Glutamatergic neuron (in vitro differentiated cells): ENCODE results near the gene C1QTNF4. TPM values are rescaled to one million over a fixed set of nuclear protein-coding genes. Genes with fewer than 3 reads are reported as not detected.

Source experiments
- DNase-seq: peaks from one replicate; pipeline ENCODE4 v3.0.0; 2022
- H3K27ac Mint-ChIP-seq: one replicate; pipeline ENCODE4 v1.8.0; 2020; ENCODE audit warnings: mild to moderate bottlenecking, mixed read lengths, inconsistent platforms; ENCODE audit not compliant: unreplicated experiment
- H3K27me3 Mint-ChIP-seq: one replicate; pipeline ENCODE4 v1.8.0; 2020; ENCODE audit warnings: mild to moderate bottlenecking, moderate library complexity, mixed read lengths, inconsistent platforms; ENCODE audit not compliant: unreplicated experiment
- H3K36me3 Mint-ChIP-seq: one replicate; pipeline ENCODE4 v1.8.0; 2020; ENCODE audit warnings: mild to moderate bottlenecking, mixed read lengths, inconsistent platforms; ENCODE audit not compliant: unreplicated experiment
- H3K4me1 Mint-ChIP-seq: one replicate; pipeline ENCODE4 v1.8.0; 2020; ENCODE audit warnings: mild to moderate bottlenecking, low read depth, mixed read lengths, inconsistent platforms; ENCODE audit not compliant: unreplicated experiment
- H3K4me3 Mint-ChIP-seq: one replicate; pipeline ENCODE4 v1.8.0; 2020; ENCODE audit warnings: mild to moderate bottlenecking, mixed read lengths, inconsistent platforms; ENCODE audit not compliant: unreplicated experiment
- H3K9me3 Mint-ChIP-seq: one replicate; pipeline ENCODE4 v1.8.0; 2020; ENCODE audit warnings: mild to moderate bottlenecking, moderate library complexity, mixed read lengths, inconsistent platforms; ENCODE audit not compliant: unreplicated experiment
- total RNA-seq: library from RNA; stranded (reverse); fragmentation: NEBNext Ultra II Directional; extraction: Animal tissue kit (Norgen Biotek cat#: 25700); gene quantifications from one replicate; pipeline ENCODE4 v1.2.1, GENCODE V29; 2021; ENCODE audit not compliant: unreplicated experiment
- TF ChIP-seq, protein P1 (sequence below): fragments of 200-600 bp; sonication (generic); IDR thresholded peaks from one replicate; pipeline ENCODE4 v1.5.0; 2021; ENCODE audit not compliant: partially characterized antibody, unreplicated experiment

The C1QTNF4 gene
- total RNA-seq, 1 donor from 2014 or later = 7.0 TPM

DNA sequence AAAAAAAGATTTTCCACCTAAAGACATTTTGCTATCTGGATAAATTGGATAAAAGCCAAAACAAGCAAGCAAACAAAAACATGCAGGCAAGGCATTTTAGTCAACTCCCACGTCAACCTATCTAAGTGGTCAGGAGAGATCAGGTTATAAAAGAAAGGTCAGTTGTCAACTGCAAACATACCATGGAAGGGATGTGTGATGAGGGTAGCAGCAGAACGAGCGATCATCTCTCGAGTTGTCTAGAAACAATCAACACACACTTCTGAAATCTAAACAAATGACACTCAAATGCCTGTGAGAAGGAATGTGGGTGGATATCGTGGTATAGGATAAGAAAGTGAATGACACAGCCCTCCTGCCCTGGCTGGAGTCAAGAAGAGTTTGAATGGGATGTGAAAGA is 37.3 kb upstream of the C1QTNF4 start:
- peaks cover 2% of the 10 kb centered on the region for H3K27me3 Mint-ChIP-seq
- peaks cover 5% of the 10 kb centered on the region for H3K36me3 Mint-ChIP-seq
- H3K4me3 Mint-ChIP-seq = no peak overlapping the region
- no peak overlapping the region for H3K27ac Mint-ChIP-seq
- TF ChIP-seq, protein P1, sequence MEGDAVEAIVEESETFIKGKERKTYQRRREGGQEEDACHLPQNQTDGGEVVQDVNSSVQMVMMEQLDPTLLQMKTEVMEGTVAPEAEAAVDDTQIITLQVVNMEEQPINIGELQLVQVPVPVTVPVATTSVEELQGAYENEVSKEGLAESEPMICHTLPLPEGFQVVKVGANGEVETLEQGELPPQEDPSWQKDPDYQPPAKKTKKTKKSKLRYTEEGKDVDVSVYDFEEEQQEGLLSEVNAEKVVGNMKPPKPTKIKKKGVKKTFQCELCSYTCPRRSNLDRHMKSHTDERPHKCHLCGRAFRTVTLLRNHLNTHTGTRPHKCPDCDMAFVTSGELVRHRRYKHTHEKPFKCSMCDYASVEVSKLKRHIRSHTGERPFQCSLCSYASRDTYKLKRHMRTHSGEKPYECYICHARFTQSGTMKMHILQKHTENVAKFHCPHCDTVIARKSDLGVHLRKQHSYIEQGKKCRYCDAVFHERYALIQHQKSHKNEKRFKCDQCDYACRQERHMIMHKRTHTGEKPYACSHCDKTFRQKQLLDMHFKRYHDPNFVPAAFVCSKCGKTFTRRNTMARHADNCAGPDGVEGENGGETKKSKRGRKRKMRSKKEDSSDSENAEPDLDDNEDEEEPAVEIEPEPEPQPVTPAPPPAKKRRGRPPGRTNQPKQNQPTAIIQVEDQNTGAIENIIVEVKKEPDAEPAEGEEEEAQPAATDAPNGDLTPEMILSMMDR = no peak
- H3K4me1 Mint-ChIP-seq = no peaks in the 10 kb centered on the region
- no peaks in the 10 kb centered on the region for H3K9me3 Mint-ChIP-seq
- no peak for DNase-seq

DNA sequence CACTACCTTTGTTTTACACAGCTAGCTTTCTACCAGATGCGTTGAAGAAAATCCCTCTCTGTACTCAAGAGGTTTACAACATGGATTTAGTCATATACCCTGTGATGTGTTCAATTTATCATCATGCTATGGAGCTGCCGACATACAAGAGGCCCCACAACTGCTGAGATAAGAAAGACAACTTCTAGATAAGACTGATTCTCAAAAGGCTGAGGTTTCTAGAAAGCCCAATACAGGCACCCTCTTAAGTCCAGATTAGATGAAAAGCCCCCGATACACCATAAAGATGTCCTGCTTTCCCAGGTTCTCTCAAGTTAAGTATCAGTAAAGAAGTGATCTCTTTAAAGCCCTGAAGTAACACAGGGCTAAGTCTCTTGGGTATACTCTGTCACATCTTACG is 33.8 kb upstream of the C1QTNF4 start:
- H3K27me3 Mint-ChIP-seq = peaks cover 2% of the 10 kb centered on the region
- H3K4me1 Mint-ChIP-seq = no peaks in the 10 kb centered on the region
- H3K9me3 Mint-ChIP-seq = no peaks in the 10 kb centered on the region
- no peaks in the 10 kb centered on the region for H3K36me3 Mint-ChIP-seq
- no peak overlapping the region for H3K4me3 Mint-ChIP-seq
- no peak for DNase-seq
- H3K27ac Mint-ChIP-seq = no peak overlapping the region
- TF ChIP-seq, protein P1 = no peak

GRCh38 chr11:47626234-47626633 is 32.0 kb upstream of the C1QTNF4 start:
- H3K4me3 Mint-ChIP-seq = no peak overlapping the region
- no peaks in the 10 kb centered on the region for H3K36me3 Mint-ChIP-seq
- no peak overlapping the region for H3K27ac Mint-ChIP-seq
- TF ChIP-seq, protein P1 = no peak
- H3K27me3 Mint-ChIP-seq = peaks cover 2% of the 10 kb centered on the region
- DNase-seq = no peak
- no peaks in the 10 kb centered on the region for H3K4me1 Mint-ChIP-seq
- H3K9me3 Mint-ChIP-seq = no peaks in the 10 kb centered on the region

GRCh38 chr11:47620836-47621378 is 26.7 kb upstream of the C1QTNF4 start:
- no peaks in the 10 kb centered on the region for H3K9me3 Mint-ChIP-seq
- H3K27me3 Mint-ChIP-seq = no peaks in the 10 kb centered on the region
- DNase-seq = no peak
- TF ChIP-seq, protein P1 = no peak
- no peak overlapping the region for H3K4me3 Mint-ChIP-seq
- no peaks in the 10 kb centered on the region for H3K36me3 Mint-ChIP-seq
- no peaks in the 10 kb centered on the region for H3K4me1 Mint-ChIP-seq
- H3K27ac Mint-ChIP-seq = no peak overlapping the region

- H3K4me3 Mint-ChIP-seq = no peak overlapping the region
- no peak for DNase-seq
- H3K9me3 Mint-ChIP-seq = peaks cover 2% of the 10 kb centered on the region
- TF ChIP-seq, protein P1 = no peak
- H3K36me3 Mint-ChIP-seq = no peaks in the 10 kb centered on the region
- no peaks in the 10 kb centered on the region for H3K27me3 Mint-ChIP-seq
- H3K27ac Mint-ChIP-seq = no peak overlapping the region
- no peaks in the 10 kb centered on the region for H3K4me1 Mint-ChIP-seq
Observed at GRCh38 chr11:47617417-47617809, 23.2 kb upstream of the C1QTNF4 start.
